LNCaP clone FGC (cell line): ENCODE data around the gene UQCR11.

Source experiments
- DNase-seq: peaks from one replicate; pipeline ENCODE4 v3.0.0-alpha.2; 2011; ENCODE audit warnings: low read depth
- H3K4me3 ChIP-seq: 2 replicates; pipeline ENCODE4 v1.5.1; 2011; ENCODE audit warnings: mild to moderate bottlenecking, low read depth, low read length, control low read depth
- TF ChIP-seq, protein P1 (sequence below): IDR thresholded peaks from 2 replicates; pipeline ENCODE4 v1.5.1; 2012; ENCODE audit warnings: mild to moderate bottlenecking; ENCODE audit not compliant: control insufficient read depth, insufficient read depth; ENCODE audit errors: extremely low read depth

Gene UQCR11

DNA sequence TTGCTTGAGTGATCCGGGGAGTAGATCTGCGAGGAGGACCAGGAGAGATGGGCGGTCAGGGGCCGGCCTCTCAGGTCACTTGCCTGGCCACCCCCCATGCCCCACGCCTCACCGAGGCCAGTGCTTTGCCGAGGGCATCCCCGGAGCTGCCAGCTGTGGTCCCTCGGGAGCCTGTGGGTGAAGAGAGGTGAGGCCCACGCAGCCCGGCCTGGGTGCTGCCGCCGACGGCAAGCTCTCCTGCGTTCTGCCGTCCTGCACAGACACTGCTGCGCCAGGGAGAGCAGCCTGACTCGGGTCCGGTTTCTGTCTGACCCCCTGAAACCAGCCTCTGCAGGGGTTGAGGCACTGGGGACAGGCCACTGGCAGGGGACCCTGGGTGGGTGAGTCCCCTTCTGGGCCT is 15.8 kb upstream of the UQCR11 start:
- no peak overlapping the region for H3K4me3 ChIP-seq
- DNase-seq = no peak
- TF ChIP-seq, protein P1, sequence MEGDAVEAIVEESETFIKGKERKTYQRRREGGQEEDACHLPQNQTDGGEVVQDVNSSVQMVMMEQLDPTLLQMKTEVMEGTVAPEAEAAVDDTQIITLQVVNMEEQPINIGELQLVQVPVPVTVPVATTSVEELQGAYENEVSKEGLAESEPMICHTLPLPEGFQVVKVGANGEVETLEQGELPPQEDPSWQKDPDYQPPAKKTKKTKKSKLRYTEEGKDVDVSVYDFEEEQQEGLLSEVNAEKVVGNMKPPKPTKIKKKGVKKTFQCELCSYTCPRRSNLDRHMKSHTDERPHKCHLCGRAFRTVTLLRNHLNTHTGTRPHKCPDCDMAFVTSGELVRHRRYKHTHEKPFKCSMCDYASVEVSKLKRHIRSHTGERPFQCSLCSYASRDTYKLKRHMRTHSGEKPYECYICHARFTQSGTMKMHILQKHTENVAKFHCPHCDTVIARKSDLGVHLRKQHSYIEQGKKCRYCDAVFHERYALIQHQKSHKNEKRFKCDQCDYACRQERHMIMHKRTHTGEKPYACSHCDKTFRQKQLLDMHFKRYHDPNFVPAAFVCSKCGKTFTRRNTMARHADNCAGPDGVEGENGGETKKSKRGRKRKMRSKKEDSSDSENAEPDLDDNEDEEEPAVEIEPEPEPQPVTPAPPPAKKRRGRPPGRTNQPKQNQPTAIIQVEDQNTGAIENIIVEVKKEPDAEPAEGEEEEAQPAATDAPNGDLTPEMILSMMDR = no peak

DNA sequence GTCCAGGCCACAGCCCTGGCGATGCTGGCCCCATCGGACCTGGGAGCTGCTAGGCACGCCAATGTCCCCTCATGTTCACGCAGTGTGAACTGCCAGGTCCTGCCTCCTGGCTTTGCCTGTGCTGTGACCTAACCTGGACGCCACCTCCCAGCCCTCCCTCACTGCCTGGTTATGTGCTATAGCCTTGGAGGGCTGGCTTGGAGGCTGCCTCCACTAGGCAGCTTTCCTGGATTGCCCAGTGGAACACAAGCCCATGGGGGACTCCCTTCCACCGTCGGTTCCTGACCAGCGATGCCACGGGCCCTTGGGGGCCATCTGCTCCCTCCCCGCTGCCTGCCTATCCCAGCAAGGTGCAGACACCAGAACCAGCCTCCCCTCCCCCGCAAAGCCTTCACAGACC is 15.2 kb upstream of the UQCR11 start:
- TF ChIP-seq, protein P1 = no peak
- no peak overlapping the region for H3K4me3 ChIP-seq
- DNase-seq = no peak

DNA sequence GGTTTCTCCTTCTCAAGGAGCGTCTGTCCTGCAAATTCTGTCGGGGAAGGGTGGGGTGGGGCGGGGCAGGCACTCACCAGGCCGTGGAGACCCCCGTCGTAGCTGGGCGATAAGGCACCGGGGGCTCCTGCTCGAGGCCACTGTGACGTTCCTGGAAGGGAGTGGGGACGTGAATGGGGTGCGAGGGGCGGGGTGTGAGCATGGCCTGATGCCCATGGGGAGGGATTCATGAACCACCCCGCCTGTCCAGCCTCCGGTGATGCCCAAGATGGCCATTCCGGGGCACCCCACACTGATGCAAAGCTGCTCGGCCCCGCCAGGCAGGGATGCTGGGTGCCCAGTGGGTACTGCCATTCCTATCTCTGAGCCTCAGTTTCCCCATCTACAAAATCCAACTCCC is 14.4 kb upstream of the UQCR11 start:
- TF ChIP-seq, protein P1 = no peak
- no peak for DNase-seq
- H3K4me3 ChIP-seq = no peak overlapping the region

DNA sequence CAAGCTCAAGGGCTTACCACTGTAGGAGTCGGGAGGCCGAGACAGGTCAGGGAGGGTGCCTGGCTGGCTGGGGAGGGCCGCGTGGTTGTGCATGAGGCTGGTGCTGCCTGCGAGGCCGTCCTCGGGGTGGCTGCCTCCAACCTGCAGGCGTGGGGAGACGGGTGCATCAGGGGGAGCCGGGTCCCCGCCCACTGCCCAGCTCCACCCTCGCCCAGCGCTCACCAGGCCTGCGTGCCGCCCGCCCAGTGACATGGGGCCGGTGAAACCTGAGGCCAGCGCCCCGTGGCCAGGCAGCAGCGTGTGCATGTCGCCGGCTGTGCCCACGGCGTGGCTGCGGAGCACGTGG is 13.8 kb upstream of the UQCR11 start:
- TF ChIP-seq, protein P1 = no peak
- DNase-seq = no peak
- no peak overlapping the region for H3K4me3 ChIP-seq

DNA sequence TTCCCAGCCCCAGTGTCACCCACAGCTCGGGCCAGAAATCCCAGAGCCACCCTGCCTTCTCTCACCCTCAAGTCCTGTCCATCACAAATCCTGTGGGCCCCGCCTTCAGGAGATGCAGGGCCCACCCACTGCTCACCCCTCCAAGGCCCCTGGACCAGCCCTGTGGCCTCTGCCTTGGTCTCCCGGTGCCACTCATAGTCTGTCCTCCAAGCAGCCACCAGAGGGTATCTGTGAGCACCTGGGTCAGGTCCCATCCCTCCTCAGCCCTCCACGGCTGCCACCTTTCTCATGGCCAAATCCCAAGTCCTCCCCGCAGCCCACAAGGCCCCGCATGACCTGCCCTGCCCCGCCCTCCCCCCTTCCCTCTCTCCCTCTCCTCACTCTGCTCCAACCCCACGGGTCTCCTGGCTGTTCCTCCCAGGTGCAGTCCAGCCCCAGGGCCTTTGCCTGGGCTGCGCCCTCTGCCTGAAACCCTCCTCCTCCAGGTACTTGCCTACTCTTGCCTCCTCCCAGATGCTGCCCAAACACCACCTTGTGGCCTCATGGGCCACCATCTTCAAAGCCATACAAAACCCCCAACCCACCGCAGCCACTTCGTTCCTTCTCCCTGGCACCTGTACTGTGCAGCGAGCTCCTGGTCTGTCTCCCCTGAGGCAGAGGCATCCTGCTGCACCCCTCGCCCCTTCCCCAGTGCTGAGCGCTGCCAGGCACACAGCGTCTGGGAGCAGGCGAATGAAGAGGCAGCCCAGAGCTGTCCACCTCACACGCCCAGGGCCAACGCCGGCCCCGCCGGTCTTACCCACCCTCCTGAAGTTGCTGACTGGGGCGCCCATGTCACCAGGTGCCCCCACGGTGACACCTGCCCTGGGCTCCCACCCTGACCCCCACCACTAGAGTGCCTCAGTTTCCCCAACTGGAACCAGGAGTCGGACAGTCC is 13.2 kb upstream of the UQCR11 start:
- DNase-seq = no peak
- no peak overlapping the region for H3K4me3 ChIP-seq
- TF ChIP-seq, protein P1 = peak; percentile 55

DNA sequence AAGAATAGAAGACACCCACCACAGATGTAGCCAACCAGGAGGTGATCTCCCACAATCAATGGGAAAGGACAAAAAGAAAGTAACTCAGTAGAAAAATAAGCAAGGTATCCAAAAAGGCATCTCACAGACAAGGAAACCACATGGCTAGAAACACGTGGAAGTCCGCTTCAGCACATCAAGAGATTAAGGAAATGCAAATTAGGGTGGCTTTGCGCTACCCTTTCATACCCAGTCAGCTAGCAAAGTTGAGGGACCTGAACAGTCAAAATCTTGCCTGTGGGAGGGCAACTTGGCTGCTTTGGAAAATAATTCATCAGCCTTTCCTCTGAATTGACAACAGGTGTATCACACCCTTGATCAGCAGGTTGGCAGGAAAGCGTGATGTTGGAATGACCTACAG is 11.6 kb upstream of the UQCR11 start:
- TF ChIP-seq, protein P1 = no peak
- DNase-seq = no peak
- no peak overlapping the region for H3K4me3 ChIP-seq

DNA sequence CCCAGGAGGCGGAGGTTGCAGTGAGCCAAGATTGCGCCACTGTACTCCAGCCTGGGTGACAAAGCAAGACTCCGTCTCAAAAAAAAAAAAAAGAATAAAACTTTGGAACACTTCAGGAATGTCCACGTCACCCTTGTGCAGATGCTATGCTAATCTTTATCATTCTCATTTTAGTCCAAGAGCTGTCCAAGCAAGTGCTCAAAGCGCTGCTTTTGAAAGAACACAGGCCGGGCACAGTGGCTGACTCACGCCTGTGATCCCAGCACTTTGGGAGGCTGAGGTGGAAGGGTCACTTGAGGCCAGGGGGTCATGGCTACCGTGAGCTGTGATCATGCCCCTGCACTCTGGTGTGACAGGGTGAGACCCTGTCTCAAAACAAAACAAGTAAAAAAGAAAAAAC is 11.1 kb upstream of the UQCR11 start:
- H3K4me3 ChIP-seq = no peak overlapping the region
- DNase-seq = no peak
- TF ChIP-seq, protein P1 = no peak
